Liver (tissue), 3 donors: ENCODE data around the gene GFRA1.

Experiments used
- FOXA1 ChIP-seq: IDR thresholded peaks from 2 replicates; pipeline ENCODE4 v1.6.1; 2016; ENCODE audit warnings: antibody characterized with exemption
- GABPA ChIP-seq, 2 donors: IDR thresholded peaks in 1 of 2; conservative IDR thresholded peaks in 1 of 2; 2 replicates each; pipeline ENCODE4 v1.6.1; 2016; ENCODE audit warnings: antibody characterized with exemption in 2 of 2, mild to moderate bottlenecking in 1 of 2, moderate library complexity in 1 of 2
- JUND ChIP-seq, 2 donors: IDR thresholded peaks; 2 replicates each; pipeline ENCODE4 v1.6.1; 2016; ENCODE audit warnings: antibody characterized with exemption in 2 of 2
- YY1 ChIP-seq: IDR thresholded peaks from 2 replicates; pipeline ENCODE4 v1.6.1; 2016; ENCODE audit warnings: antibody characterized with exemption, mild to moderate bottlenecking
- TF ChIP-seq, protein P1 (sequence below): fragments of 150-350 bp; IDR thresholded peaks from 2 replicates; pipeline ENCODE4 v1.5.1; 2017; ENCODE audit warnings: improper control_type of control experiment, low read depth, low read length; ENCODE audit not compliant: missing input control
- TF ChIP-seq, protein P2 (sequence below): IDR thresholded peaks from 2 replicates; pipeline ENCODE4 v1.6.1; 2016; ENCODE audit warnings: antibody characterized with exemption
- donor health status: healthy.
- donor health status: healthy.

DNA sequence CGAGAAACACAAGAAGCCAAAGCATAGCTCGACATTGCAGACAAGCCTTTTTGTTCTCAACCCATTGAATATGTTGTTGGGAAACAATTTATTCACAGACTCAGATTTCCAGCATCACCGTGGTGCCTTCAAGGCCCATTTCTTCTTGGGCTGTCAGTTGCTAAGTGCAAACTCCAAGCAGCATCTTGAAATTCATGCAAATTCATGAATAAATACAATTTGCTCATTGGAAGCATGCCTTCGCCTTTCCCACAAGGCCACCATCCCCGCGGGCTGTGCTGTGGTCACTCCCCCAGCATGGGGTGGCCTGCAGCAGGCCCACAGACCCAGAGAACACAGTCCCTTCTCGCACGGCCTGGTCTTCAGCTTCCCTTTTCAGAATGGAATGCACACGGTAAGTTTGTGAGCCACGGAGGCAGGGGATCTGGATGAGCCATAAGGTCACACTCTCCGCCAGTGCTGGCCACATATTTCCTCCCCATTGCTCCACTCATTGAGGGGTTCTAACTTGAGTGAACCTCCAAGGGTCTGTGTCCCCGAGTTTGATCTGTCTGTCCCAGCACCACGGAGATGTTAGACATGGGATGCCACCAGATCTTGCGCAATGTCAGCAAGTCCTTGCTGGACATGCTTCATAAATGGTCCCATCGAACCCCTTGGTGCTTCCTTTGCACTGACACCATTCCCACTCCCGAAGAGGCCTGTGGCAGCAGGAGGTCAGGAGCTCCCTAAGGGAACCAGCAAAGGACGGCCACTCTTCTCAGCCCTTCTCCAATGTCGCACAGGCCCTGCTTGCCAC, 109.5 kb downstream of the GFRA1 start:
- TF ChIP-seq FOXA1 (no peak), GABPA (IDR thresholded peaks at IDR 0.05 in 1 of 2, conservative IDR thresholded peaks at IDR 0.05 in 1 of 2) (no peak), JUND (IDR thresholded peaks at IDR 0.05) (no peak), YY1 (no peak)
- TF ChIP-seq, protein P1, sequence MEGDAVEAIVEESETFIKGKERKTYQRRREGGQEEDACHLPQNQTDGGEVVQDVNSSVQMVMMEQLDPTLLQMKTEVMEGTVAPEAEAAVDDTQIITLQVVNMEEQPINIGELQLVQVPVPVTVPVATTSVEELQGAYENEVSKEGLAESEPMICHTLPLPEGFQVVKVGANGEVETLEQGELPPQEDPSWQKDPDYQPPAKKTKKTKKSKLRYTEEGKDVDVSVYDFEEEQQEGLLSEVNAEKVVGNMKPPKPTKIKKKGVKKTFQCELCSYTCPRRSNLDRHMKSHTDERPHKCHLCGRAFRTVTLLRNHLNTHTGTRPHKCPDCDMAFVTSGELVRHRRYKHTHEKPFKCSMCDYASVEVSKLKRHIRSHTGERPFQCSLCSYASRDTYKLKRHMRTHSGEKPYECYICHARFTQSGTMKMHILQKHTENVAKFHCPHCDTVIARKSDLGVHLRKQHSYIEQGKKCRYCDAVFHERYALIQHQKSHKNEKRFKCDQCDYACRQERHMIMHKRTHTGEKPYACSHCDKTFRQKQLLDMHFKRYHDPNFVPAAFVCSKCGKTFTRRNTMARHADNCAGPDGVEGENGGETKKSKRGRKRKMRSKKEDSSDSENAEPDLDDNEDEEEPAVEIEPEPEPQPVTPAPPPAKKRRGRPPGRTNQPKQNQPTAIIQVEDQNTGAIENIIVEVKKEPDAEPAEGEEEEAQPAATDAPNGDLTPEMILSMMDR = no peak
- TF ChIP-seq, protein P2, sequence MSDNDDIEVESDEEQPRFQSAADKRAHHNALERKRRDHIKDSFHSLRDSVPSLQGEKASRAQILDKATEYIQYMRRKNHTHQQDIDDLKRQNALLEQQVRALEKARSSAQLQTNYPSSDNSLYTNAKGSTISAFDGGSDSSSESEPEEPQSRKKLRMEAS = no peak
